Ishikawa (cell line): Measurements from ENCODE around the gene TBC1D5.

ENCODE experiments used
- CEBPB ChIP-seq: IDR thresholded peaks from 2 replicates; pipeline ENCODE4 v1.6.1; 2012
- CREB1 ChIP-seq: IDR thresholded peaks from 2 replicates; pipeline ENCODE4 v1.6.1; 2012; ENCODE audit warnings: low read depth
- EGR1 ChIP-seq: IDR thresholded peaks from 2 replicates; pipeline ENCODE4 v1.6.1; 2012
- EP300 ChIP-seq: IDR thresholded peaks from 2 replicates; pipeline ENCODE4 v1.6.1; 2012; ENCODE audit warnings: borderline replicate concordance
- FOXM1 ChIP-seq: IDR thresholded peaks from 2 replicates; pipeline ENCODE4 v1.6.1; 2012; ENCODE audit warnings: low read depth, borderline replicate concordance
- MAX ChIP-seq: IDR thresholded peaks from 2 replicates; pipeline ENCODE4 v1.6.1; 2012
- NFIC ChIP-seq: IDR thresholded peaks from 2 replicates; pipeline ENCODE4 v1.6.1; 2012
- RAD21 ChIP-seq: IDR thresholded peaks from 2 replicates; pipeline ENCODE4 v1.6.1; 2012; ENCODE audit warnings: low read depth
- REST ChIP-seq: IDR thresholded peaks from 2 replicates; pipeline ENCODE4 v1.6.1; 2012; ENCODE audit warnings: low read depth, mild to moderate bottlenecking
- TAF1 ChIP-seq: IDR thresholded peaks from 2 replicates; pipeline ENCODE4 v1.6.1; 2012; ENCODE audit warnings: low read depth, mild to moderate bottlenecking
- TCF12 ChIP-seq: IDR thresholded peaks from 2 replicates; pipeline ENCODE4 v1.6.1; 2012; ENCODE audit warnings: low read depth
- TEAD4 ChIP-seq: IDR thresholded peaks from 2 replicates; pipeline ENCODE4 v1.6.1; 2012
- USF1 ChIP-seq: IDR thresholded peaks from 2 replicates; pipeline ENCODE4 v1.6.1; 2012
- YY1 ChIP-seq: IDR thresholded peaks from 2 replicates; pipeline ENCODE4 v1.6.1; 2012; ENCODE audit warnings: low read depth
- ZBTB7A ChIP-seq: IDR thresholded peaks from 2 replicates; pipeline ENCODE4 v1.6.1; 2012; ENCODE audit warnings: low read depth

TBC1D5 gene

GRCh38 chr3:17221529-17221928 lies 520.9 kb downstream of the TBC1D5 start:
- TF ChIP-seq CEBPB (no peak), EGR1 (no peak), FOXM1 (no peak), USF1 (no peak), MAX (no peak), RAD21 (no peak), ZBTB7A (no peak), TCF12 (no peak), TEAD4 (no peak)

- TF ChIP-seq FOXM1 (no peak), NFIC (no peak), CREB1 (no peak), TCF12 (no peak), CEBPB (no peak), YY1 (no peak), TAF1 (no peak), MAX (no peak), REST (no peak), USF1 (no peak), ZBTB7A (no peak), RAD21 (no peak), EGR1 (no peak), EP300 (no peak)
Measured at GRCh38 chr3:17219593-17219992, 522.8 kb downstream of the TBC1D5 start.

- TF ChIP-seq FOXM1 = no peak
- no peak for TF ChIP-seq EP300
- no peak for TF ChIP-seq ZBTB7A
- no peak for TF ChIP-seq EGR1
- no peak for TF ChIP-seq TEAD4
- no peak for TF ChIP-seq TCF12
- TF ChIP-seq MAX = no peak
- TF ChIP-seq RAD21 = no peak
- no peak for TF ChIP-seq NFIC
- TF ChIP-seq TAF1 = no peak
Measured at GRCh38 chr3:17218587-17218986, 523.8 kb downstream of the TBC1D5 start.

GRCh38 chr3:17217588-17217987 lies 524.8 kb downstream of the TBC1D5 start:
- TF ChIP-seq YY1 = no peak
- TF ChIP-seq TAF1 = no peak
- TF ChIP-seq MAX = no peak
- TF ChIP-seq EGR1 = no peak
- TF ChIP-seq EP300 = no peak
- TF ChIP-seq USF1 = no peak
- TF ChIP-seq FOXM1 = no peak
- TF ChIP-seq REST = no peak
- TF ChIP-seq CREB1 = no peak
- no peak for TF ChIP-seq CEBPB
- TF ChIP-seq ZBTB7A = no peak
- no peak for TF ChIP-seq TEAD4
- TF ChIP-seq TCF12 = no peak
- no peak for TF ChIP-seq RAD21
- no peak for TF ChIP-seq NFIC

- TF ChIP-seq TCF12 = no peak
- TF ChIP-seq CEBPB = peak; percentile 83
Measured at GRCh38 chr3:17213102-17213501, 529.3 kb downstream of the TBC1D5 start.

GRCh38 chr3:17207979-17208378 lies 534.5 kb downstream of the TBC1D5 start:
- TF ChIP-seq TCF12 (no peak), NFIC (no peak), CEBPB (no peak), REST (no peak), FOXM1 (no peak), CREB1 (no peak), RAD21 (no peak), TEAD4 (no peak), MAX (no peak)
